Neural progenitor cell (in vitro differentiated cells): Measurements from ENCODE around the gene NOB1.

Experiments used
- CTCF ChIP-seq: fragments of 200-600 bp; sonication (generic); IDR thresholded peaks from 2 replicates; pipeline ENCODE4 v1.5.1; 2017; ENCODE audit warnings: antibody characterized with exemption, mild to moderate bottlenecking
- EZH2 ChIP-seq: fragments of 200-600 bp; sonication (generic); IDR thresholded peaks from 2 replicates; pipeline ENCODE4 v1.6.1; 2017; ENCODE audit warnings: antibody characterized with exemption, mild to moderate bottlenecking, moderate library complexity

DNA sequence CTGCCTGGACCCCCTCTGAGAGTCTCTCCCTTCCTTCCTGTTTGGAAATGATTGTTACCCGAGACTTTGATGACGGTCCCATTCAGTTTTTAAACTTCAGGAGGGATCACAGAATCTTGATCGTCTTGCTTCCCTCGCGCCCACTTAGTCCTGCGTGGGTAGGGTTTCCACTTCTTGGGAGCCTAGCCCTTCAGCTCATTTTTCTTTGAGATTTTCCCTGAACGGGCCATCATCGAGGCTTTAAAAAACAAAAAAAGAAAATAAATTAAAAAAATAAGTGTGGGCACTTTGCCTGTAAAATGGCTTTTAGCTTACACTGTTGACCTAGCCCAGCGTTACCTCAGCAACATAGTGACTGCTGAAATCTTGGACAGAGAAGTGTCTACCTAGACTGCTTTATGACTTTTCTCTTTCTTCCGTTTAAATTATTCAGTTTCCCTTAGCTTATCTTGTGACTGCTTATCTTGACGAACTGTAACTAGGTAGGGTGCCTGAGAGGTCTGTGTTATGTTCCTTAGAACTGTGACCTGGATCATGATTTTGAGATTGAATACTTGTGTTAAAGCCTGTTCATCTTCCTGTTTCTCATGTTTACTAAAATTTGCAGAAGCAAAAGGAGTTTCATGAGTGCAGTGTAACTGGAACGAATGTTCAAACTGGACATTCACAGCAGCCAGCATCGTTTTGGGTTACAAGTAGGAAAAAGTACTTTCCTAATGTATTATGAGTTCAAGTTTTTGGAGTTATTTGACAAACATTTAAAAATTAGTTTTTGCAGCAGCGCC is 8.3 kb upstream of the NOB1 start:
- TF ChIP-seq EZH2 (no peak), CTCF (no peak)
